K562 (cell line): ENCODE measurements around the gene LPIN1. TPM values are rescaled to one million over a fixed set of nuclear protein-coding genes. Genes with fewer than 3 reads are reported as not detected.

Source experiments
- ATF7 ChIP-seq: fragments of 450-650 bp; IDR thresholded peaks from 2 replicates; pipeline ENCODE4 v1.7.1; 2014; ENCODE audit warnings: mild to moderate bottlenecking, moderate library complexity
- ETV6 ChIP-seq, 3 experiments: fragments of 150-350 bp in 1 of 3; sonication (generic) in 1 of 3; formaldehyde crosslinking in 1 of 3; IDR thresholded peaks; 2 replicates each; pipeline versions ENCODE4 v1.6.1 to v1.8.0; 2014 to 2022; ENCODE audit warnings: borderline replicate concordance in 2 of 3, low read depth in 2 of 3, antibody characterized with exemption in 1 of 3, low read length in 1 of 3, mild to moderate bottlenecking in 1 of 3, missing genetic modification reagents in 1 of 3
- TAL1 ChIP-seq: fragments of 450-650 bp; IDR thresholded peaks from 2 replicates; pipeline ENCODE4 v1.6.1; 2016; ENCODE audit warnings: mild to moderate bottlenecking
- polyA plus RNA-seq, 8 experiments: library from polyadenylated mRNA; depleted of rRNA in 4 of 8; stranded (reverse) in 5 of 8; unstranded in 3 of 8; fragments of >200 nt; fragmentation: Nextera tagmentation in 2 of 8; fragmentation: Illumina TruSeq in 1 of 8; extraction: Ambion mirVana in 2 of 8; extraction: Trizol in 1 of 8; gene quantifications; 2 replicates each; pipeline versions ENCODE4 v1.2.1 to v1.2.3, GENCODE V29; 2011 to 2014; ENCODE audit warnings: inconsistent platforms in 1 of 8, missing spikeins in 1 of 8
- total RNA-seq, 7 experiments: library from RNA; depleted of rRNA in 6 of 7; stranded (reverse); fragments of >200 nt in 6 of 7; fragmentation: Illumina TruSeq in 2 of 7; extraction: Trizol in 2 of 7; gene quantifications; 2 replicates each; pipeline versions ENCODE4 v1.2.1 to v1.2.3, GENCODE V29; 2011 to 2021; ENCODE audit warnings: low replicate concordance in 1 of 7
- TF ChIP-seq, protein P1 (sequence below), 2 experiments: fragments of 250-450 bp in 1 of 2; fragments of 450-650 bp in 1 of 2; sonication (Bioruptor Pico) in 1 of 2; IDR thresholded peaks; 2 replicates each; pipeline versions ENCODE4 v1.6.1 to v1.8.0; 2016 to 2021; ENCODE audit warnings: mild to moderate bottlenecking in 2 of 2, moderate library complexity in 2 of 2, missing compliant biosample characterization in 1 of 2, missing genetic modification characterization in 1 of 2
- TF ChIP-seq, protein P2 (sequence below): fragments of 450-650 bp; IDR thresholded peaks from 2 replicates; pipeline ENCODE4 v1.6.1; 2017; ENCODE audit warnings: antibody characterized with exemption, mild to moderate bottlenecking
- TF ChIP-seq, protein P3 (sequence below): fragments of 450-650 bp; formaldehyde crosslinking; IDR thresholded peaks from 2 replicates; pipeline ENCODE4 v1.4.0; 2020; ENCODE audit warnings: mild to moderate bottlenecking, moderate library complexity

Gene LPIN1
- total and polyA plus RNA-seq, 9 of the 15 experiments (the other 6 are each of a cell fraction or from before 2014, with no cell fraction given), result 9.2 to 84.0 (median 27.8) TPM

DNA sequence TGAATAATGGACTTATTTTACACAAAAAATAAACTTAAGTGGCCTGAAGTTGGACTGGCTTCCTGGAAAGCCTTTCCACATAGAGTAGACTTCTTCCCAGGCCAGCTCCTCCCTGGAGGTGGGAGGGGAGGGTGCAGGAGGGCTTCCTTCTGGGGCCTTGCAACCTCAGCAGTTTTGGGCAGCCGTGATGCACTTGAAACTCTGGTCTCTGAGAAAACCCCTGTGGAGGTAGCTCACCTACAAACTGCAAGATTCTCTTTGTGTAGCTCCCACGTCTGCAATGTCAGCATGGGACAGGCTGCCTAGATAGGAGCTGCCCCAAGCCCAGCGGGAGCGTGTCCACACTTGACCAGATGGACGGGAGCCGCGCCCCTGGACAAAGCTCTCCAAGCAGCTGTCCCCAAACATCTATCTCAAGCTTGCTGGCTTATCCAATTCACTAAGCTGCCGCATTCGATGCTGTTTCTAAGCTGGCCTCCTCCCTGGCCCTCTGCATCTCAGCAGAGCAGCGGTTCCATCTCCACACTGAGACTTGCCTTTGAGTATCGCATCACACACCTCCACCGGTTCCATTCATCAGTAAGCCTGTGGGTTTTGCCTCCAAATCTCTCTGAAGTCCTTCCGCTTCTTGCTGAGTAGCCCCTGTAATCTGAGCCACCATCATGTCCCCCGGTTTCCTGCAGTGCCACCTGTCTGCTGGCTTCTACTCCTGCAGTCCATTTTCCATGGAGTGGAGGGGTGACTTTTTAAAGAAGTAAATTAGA is 1.6 kb upstream of the LPIN1 start (continued):
- TF ChIP-seq, protein P1, sequence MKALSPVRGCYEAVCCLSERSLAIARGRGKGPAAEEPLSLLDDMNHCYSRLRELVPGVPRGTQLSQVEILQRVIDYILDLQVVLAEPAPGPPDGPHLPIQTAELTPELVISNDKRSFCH (CRISPR knock-in tag; IDR thresholded peaks at IDR 0.05), result no peak
- TF ChIP-seq, protein P1 (tag; IDR thresholded peaks at IDR 0.05), result no peak
- 0 out of 2 replicates have a peak, but pooled peaks have one; percentile 18 for TF ChIP-seq ATF7
- TF ChIP-seq, protein P2, sequence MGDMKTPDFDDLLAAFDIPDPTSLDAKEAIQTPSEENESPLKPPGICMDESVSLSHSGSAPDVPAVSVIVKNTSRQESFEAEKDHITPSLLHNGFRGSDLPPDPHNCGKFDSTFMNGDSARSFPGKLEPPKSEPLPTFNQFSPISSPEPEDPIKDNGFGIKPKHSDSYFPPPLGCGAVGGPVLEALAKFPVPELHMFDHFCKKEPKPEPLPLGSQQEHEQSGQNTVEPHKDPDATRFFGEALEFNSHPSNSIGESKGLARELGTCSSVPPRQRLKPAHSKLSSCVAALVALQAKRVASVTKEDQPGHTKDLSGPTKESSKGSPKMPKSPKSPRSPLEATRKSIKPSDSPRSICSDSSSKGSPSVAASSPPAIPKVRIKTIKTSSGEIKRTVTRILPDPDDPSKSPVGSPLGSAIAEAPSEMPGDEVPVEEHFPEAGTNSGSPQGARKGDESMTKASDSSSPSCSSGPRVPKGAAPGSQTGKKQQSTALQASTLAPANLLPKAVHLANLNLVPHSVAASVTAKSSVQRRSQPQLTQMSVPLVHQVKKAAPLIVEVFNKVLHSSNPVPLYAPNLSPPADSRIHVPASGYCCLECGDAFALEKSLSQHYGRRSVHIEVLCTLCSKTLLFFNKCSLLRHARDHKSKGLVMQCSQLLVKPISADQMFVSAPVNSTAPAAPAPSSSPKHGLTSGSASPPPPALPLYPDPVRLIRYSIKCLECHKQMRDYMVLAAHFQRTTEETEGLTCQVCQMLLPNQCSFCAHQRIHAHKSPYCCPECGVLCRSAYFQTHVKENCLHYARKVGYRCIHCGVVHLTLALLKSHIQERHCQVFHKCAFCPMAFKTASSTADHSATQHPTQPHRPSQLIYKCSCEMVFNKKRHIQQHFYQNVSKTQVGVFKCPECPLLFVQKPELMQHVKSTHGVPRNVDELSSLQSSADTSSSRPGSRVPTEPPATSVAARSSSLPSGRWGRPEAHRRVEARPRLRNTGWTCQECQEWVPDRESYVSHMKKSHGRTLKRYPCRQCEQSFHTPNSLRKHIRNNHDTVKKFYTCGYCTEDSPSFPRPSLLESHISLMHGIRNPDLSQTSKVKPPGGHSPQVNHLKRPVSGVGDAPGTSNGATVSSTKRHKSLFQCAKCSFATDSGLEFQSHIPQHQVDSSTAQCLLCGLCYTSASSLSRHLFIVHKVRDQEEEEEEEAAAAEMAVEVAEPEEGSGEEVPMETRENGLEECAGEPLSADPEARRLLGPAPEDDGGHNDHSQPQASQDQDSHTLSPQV, result peak; percentile 81
- no peak for TF ChIP-seq ETV6 (IDR thresholded peaks at IDR 0.05; ENCODE audit: borderline replicate concordance in 1 of 2, low read depth in 2 of 2, low read length in 1 of 2)
- no peak for TF ChIP-seq ETV6 (CRISPR knock-in tag; IDR thresholded peaks at IDR 0.05; ENCODE audit: borderline replicate concordance)
- TF ChIP-seq, protein P3, sequence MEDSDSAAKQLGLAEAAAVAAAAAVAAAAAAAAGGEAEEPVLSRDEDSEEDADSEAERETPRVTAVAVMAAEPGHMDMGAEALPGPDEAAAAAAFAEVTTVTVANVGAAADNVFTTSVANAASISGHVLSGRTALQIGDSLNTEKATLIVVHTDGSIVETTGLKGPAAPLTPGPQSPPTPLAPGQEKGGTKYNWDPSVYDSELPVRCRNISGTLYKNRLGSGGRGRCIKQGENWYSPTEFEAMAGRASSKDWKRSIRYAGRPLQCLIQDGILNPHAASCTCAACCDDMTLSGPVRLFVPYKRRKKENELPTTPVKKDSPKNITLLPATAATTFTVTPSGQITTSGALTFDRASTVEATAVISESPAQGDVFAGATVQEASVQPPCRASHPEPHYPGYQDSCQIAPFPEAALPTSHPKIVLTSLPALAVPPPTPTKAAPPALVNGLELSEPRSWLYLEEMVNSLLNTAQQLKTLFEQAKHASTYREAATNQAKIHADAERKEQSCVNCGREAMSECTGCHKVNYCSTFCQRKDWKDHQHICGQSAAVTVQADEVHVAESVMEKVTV, result no peak
- TF ChIP-seq TAL1, result no peak
